HG03066 (cell line): ENCODE measurements around the gene HOGA1.

Experiments
- ATAC-seq: cut with Tn5 transposase; IDR thresholded peaks from one replicate; pipeline ENCODE4 v1.9.1; 2021; ENCODE audit warnings: low read depth; ENCODE audit not compliant: unreplicated experiment

HOGA1 gene

GRCh38 chr10:97577701-97578100, 6.5 kb upstream of the HOGA1 start:
- ATAC-seq = no peak

- ATAC-seq = no peak
These were observed 5.9 kb upstream of the HOGA1 start for GRCh38 chr10:97578171-97578844.

- no peak for ATAC-seq
These were observed 3.5 kb upstream of the HOGA1 start for GRCh38 chr10:97580421-97581367.

- ATAC-seq = no peak
These were observed 2.0 kb upstream of the HOGA1 start for GRCh38 chr10:97582169-97582568.

- ATAC-seq = no peak
These were observed 713 bp upstream of the HOGA1 start for GRCh38 chr10:97583476-97583875.

- ATAC-seq = no peak
These were observed 729 bp downstream of the HOGA1 start for GRCh38 chr10:97584798-97585438.

- ATAC-seq = no peak
These were observed 1.2 kb downstream of the HOGA1 start for GRCh38 chr10:97585439-97585811.

GRCh38 chr10:97587183-97587582, 3.0 kb downstream of the HOGA1 start:
- no peak for ATAC-seq

- no peak for ATAC-seq
These were observed 5.3 kb downstream of the HOGA1 start, which contains the start of gene C10orf62 for GRCh38 chr10:97589479-97589878. C10orf62 (plus strand) TSS chr10:97589721; CDS start chr10:97589898, 177 bp downstream.

GRCh38 chr10:97590082-97590747, 6.0 kb downstream of the HOGA1 start:
- ATAC-seq = no peak

GRCh38 chr10:97590748-97591495, 6.7 kb downstream of the HOGA1 start:
- ATAC-seq = no peak

- no peak for ATAC-seq
These were observed 9.2 kb downstream of the HOGA1 start for GRCh38 chr10:97593421-97593820.

GRCh38 chr10:97596101-97597082, 12.2 kb downstream of the HOGA1 start:
- ATAC-seq = no peak

GRCh38 chr10:97597778-97598177, 13.6 kb downstream of the HOGA1 start:
- ATAC-seq = no peak

- no peak for ATAC-seq
These were observed 14.4 kb downstream of the HOGA1 start for GRCh38 chr10:97598407-97599271.

GRCh38 chr10:97599272-97599619, 15.1 kb downstream of the HOGA1 start:
- ATAC-seq = no peak

GRCh38 chr10:97600616-97601015, 16.4 kb downstream of the HOGA1 start:
- ATAC-seq = no peak
